HG03060 (cell line): ENCODE data around the gene GLIS1.

ENCODE experiments used
- ATAC-seq: cut with Tn5 transposase; IDR thresholded peaks from one replicate; pipeline ENCODE4 v1.9.1; 2021; ENCODE audit warnings: low read depth, moderate number of reproducible peaks; ENCODE audit not compliant: unreplicated experiment

The GLIS1 gene

DNA sequence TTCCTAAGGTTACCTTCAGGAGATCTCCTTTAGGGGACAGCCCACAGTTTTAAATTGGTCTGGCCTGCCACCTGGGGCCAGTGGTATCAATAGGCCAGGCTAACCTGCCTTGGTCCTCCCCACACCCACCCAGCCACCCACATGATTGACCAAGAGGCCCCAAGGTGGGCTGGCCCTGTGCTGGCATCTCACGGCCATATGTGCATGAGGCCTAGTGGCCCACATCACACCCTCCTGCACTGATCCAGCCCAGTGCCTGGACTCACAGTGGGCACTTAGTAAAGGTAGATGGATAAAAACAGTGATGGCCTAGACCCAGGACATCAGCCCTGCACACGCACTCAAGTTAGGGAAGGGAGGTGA lies 197.7 kb downstream of the GLIS1 start:
- ATAC-seq, result no peak

DNA sequence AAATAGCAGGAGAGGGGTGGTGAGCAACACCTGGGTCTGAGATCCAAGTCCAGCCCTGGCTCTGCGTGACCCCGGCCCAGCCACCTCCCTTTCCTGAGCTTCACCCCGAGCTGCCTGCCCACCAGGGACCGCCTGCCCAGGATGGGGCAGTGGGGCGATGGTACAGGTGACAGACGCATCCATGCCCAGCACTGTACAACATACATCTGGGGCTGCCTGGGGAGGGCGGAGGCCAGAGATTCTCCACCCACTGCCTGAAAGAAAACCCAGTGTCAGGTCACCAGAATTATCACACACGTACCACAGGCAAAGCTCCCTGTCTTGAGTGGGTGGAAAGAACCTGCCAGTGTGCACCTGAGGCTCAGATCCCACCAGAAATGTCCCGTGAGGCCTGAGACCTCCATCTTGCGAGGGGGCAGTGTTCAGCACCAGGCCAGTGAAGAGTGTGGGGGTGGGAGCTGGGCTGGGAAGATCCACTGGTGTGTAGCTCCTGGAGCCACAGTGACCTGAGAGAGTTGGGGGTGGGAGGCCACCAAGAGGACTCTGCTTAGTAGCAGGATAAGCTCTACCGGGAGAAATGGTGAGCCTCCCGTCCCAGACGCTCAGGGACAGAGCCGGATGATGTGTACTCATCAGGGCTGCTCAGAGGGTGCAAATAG lies 198.2 kb downstream of the GLIS1 start:
- no peak for ATAC-seq

DNA sequence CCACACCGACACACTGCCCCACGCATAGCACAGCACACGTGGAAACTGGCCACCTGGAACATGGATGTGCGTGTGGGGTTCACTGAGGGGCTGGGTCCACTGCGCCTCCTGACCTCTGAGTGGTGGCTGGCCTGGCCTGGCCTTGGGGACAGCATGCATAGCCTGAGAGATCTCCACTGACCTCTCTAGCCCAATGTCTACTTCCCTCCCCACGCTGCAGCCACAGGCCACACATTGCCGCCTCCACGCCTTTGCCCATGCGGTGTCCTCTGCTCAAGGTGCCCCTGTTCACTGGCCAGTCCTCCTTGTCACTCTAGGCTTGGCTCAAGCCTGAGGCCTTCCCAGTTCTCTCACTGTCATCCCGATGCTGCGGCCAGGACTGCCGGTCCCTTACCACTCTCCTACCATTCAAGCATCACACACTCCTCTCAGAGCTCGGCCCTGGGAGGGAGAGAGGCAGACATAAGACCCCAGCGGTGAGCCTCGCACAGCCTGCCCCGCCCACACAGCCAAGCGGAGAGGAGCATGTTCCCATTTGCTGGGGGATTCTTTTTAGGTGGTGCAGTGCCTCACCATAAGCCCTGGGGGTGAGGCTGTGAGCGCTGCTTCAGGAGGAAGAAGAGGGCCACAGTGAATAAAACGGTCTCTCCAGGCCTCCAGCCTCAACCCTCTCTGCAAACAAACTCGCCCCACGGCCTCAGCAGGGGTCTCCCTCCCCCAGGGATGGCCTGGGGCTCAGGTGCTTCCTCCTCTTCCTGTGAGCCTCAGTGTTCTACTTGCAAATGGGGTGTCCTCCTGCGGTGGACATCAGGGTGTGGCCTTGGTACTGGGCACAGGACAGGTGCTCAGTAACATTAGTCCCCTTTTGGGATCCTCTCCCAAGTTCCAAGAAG lies 199.0 kb downstream of the GLIS1 start:
- no peak for ATAC-seq

DNA sequence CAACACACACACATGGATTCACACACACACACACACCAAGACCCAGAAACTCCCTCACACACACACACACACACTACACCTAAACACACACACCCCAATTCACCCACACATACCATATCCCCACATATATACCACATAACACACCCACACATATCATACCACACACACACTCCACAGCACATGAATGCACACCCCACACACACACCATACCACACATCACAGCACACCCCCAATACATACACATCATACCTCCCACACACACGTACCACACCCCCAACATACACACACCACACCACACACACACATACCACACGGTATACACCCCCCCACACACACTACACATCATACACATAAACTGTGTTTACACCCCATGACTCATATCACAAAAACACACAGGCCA lies 199.7 kb downstream of the GLIS1 start:
- no peak for ATAC-seq

DNA sequence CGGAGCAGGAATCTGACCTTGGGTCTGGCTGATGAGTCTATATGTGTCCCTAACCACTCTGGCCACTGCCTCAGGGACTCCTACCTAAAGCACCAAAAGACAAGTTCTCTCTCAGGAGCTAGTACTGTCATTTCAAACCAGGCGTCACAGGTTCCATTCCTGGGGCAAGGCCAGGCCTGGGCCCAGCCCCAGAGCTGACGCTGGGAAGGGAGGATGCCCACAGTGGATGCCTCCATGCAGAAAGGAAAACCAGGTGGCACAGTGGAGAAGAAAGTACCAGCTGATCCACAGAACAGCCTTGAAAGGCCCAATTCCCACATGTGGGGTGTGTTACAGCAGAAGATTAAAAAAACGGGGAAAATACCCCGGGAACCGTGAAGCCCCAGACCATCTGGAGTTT lies 202.4 kb downstream of the GLIS1 start:
- ATAC-seq, result no peak

DNA sequence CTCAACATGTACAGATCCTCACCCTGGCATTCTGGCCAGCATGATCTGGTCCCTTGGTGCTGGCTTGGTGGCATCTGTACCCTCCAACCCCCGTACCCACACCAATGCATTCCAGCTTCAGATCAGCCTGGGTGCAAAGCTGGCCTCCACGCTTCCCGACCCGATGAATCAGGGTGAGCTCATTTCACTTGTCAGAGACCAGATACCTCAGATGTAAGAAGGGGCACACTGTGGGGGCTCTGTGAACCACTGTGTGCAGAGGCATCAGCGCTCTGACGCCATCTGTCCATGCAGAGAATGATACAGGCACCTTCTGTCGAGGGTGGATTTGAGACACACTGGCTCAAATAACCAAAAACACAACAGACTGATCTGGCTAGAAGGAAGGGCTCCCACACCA lies 203.1 kb downstream of the GLIS1 start:
- no peak for ATAC-seq

DNA sequence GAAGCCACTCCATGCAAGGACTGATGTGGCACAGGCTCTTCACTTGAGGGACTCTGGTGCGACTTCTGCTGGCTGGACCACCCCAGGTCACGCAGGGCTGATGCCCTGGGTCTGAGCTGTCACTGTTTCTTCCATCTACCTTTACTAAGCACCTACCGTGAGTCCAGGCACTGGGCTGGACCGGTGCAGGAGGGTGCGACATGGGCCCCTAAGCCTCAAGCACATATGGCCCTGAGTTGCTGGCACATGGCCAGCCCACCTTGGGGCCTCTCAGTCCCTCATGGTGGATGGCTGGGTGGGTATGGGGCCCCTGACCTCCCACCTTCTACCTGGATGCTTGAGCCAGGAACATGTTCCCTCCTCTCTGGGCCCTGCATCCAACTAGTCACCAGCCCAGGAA lies 203.7 kb downstream of the GLIS1 start:
- ATAC-seq, result no peak

DNA sequence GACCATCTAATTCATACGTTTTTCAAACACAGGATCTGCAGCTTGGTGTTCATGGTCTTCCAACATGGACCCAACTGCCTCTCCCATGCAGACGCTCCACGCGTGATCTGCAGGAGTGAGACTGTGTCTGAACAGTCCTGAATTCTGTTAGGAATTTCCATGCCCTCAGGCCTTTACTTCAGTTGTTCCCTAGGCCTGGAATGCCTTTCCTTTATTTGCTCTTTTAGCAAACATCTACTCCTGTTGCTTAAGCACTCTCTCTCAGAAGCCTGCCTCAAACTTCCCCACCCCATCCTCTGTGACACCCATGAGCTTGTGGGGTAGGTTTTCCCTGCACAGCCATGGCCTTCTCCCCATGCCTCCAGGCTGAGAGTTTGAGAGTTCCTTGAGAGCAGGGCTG lies 206.1 kb downstream of the GLIS1 start:
- ATAC-seq, result no peak

DNA sequence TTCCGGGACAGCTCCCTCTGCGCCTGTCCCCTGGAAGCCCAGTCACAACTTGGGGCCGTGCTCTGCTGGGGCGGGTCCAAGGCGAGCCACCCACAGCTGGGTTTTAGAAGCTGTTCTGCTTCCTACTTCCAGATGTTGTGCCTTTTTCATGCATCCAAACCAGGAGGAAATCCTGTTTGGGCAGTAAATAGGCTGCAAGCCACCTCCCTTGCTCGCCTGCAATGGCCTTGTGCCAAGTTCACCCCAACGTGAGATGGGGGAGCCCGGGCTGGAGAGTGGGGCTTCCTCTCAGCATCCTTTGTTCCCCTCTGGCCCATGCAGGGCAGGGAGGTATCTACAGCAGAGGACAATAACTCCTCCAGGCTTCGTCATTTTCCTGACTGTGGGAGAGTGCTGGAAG lies 206.6 kb downstream of the GLIS1 start:
- no peak for ATAC-seq

DNA sequence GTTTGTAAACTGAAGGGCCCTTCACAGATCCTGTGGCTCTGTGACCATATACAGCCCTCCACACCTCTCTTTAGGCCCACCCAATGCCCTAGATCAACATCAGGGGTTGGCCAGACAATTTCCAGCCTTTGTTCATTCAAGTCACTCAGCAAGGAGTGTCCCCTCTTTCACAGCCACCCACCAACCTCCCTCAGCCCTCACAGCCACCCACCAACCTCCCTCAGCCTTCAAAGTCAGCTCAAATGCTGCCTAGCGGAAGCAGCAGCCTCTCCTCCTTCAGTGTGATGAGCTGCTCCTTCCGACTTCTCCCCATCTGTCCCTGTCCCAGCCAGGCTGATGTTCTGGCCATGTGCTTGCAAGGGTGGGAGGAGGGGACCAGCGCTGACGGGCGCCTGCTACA lies 208.4 kb downstream of the GLIS1 start:
- no peak for ATAC-seq

DNA sequence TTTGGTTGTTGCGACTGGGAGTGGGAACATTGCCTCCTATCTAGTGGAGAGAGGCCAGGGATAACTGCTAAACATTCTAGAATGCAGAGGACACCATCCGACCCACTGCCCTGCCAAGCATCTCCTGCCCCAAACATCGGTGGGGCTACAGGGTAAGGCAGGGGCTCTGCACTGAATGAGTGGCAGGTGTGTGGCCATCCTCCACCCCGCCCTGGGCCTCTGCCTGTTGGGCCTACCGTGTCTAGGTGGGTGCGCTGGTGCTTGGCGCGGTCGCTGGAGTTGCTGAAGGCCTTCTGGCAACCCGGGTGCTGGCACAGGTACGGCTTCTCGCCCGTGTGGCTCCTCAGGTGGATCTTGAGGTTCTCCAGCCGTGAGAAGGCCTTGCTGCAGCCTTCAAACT lies 209.4 kb downstream of the GLIS1 start:
- ATAC-seq, result no peak

DNA sequence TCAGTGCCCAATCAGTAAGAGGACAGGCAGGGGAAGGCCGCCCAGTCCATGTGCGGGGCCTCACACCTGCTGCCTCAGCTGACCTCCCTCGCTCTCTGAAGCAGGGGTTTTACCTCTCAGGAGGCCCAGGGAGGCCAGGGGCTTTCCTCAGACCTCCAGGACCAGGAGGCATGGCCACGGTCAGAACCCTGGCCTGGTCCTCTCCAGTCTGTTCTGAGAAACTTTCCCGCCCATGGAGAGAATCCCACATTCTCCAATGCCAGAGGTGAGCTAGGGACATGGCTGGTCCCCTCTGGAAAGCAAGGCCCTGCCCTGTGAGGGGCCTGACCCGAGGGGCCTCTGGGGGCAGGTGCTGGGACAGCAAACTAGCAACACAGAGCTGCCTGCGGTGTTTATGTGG lies 211.6 kb downstream of the GLIS1 start:
- no peak for ATAC-seq

DNA sequence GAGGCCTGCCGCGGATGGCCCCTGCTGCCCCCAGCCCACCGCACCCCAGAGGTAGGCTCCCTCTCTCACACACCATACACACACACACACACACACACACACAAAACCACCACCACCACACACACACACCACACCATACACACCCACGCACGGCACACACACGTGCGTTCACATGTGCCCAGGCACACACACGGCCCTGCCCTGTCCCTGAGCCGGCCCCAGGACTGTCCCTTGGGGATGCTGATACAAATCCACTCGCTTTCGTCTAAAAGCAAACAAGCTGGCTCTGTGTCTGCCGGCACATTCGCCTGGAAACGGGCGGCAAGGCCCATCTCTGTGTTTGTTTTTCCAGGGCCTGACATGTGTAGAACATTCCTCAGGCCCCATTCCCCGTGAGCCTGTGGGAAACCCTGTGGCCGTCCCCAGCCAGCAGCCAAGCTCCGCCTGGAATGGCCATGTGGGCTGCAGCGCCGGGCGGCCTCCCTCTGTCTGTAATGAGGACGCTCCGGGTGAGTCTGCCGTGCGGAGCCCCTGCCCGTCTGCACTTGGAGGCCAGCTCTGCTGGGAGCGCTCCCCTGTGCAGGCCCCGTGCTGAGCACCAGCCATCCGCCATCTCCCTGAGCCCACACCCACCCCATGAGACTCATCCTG lies 212.4 kb downstream of the GLIS1 start:
- ATAC-seq, result no peak

DNA sequence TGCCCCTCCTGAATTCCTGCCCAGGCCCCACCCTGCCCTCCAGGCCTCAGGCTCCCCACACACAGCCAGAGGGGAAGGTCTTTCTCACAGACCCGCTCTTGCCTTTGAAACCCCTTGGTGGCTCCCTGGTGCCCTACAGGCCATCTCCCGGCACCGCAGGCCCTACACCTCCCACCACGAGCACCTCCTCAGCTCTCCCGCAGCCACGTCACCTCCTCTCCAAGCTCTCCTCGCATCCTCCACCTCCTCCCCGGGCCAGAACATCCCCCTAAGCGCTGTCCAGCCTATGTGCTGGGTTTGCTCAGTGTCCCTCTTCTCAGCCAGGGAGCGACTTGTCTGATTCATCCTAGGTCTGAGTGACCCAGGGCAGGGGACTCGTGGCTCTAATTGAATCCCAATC lies 213.4 kb downstream of the GLIS1 start:
- no peak for ATAC-seq

DNA sequence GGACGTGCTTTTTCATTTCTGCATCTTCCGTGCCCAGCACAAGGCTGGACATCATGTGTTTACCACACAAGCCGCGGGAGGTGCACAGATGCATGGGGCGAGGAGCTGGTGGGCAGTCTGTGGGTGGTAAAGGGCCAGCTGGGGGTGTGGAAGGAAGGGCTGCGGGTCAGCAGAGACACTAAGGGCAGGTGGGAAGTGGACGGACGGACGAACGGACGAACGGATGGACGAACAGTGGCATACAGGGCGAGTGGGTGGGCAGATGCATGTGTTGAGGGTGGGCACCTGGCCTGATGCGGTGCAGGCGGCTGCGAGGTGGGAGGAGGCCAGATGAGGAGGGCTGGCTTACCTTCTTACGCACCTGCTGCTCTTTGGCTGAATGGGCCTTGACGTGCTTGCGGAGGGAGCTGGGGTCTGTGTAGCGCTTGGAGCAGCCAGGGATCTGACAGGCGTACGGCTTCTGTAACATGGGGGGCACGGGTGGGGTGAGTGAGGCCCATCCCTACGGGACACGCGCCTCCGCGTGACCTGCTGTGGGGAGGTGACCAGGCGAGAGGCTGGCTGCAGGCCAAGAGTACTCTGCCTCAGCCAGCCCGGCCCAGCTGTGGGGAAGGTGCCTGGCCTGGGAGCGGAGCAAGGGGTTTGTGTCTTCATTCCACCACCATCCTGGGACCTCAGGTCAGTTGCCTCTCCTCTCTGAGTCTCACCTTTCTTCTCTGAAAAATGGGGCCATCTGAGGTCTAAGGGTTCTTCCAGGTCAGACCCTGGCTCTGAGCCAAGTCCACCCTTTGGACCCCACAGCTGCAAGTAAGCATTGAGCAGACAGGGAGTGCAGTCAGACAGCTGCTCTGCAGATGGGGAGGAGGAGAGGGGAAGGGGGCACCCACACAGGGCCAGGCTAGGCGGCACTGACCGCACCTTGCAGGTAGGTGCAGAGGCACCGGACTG lies 214.3 kb downstream of the GLIS1 start:
- ATAC-seq, result no peak

DNA sequence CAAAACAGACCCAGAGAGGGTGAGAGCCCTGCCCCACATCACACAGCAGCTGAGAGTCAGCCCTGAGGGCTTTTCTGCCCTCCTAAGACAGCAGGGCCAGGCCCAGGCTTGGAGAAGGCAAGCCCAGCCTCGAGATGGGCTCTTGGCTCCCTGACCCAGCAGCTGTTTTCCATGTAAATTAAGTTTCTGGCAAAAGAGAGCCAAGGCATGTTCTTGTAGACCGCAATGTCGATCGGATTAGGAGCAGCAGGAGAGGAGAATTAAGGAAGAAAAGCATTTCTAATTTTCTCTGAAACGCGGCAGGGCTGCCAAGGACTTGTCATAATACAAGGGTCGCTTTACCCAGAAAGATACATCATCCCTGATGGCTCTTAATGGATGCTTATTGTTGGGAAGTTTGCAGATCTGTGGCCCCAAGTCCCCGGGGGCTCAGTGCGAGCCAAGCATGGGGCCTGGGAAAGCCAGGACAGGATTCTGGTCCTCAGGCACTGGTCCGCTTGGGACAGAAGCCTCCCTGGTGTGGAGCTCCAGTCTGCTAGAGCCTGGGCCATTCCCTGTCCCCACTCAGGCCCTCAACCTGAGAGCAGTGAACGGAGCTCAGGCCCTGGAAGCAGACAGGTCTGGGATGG lies 216.9 kb downstream of the GLIS1 start:
- ATAC-seq, result no peak

DNA sequence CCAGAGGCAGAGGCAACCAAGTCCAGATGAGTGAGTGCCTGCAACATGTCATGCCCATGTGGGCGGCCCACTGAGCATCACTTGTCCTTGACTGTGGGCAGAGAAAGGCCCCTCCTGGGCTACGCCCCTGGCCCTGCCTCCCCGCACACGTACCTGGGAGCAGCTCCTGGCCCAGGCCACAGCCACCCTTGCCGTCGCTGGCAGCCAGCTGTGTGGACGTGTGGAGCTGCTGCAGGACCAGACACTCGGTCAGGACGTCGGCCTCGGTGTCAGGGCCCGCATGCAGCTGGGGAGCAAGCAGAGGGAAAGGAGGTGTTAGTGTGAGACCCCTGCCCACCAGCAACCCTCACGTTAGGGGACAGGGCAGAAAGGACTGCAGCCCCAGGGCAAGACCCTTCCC lies 218.5 kb downstream of the GLIS1 start:
- no peak for ATAC-seq

DNA sequence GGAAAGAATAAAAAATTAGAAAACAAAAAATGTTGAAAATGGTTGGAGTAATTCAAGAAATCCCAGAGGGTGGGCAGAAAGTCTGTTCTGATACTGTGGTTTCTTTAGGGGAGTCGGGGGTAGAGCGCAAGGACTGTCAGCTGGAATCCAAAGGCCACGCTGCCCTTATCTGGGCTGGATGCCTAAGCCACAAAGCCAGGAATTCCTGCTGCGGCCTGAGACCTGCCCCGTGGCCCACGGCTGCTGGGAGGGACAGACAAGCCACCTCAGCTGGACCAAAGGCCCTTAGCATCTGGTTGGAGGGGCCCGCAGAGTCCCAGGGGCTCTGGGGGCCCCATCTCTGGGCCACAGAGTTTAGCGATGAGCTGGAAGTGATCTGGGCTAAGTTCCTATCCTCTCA lies 219.5 kb downstream of the GLIS1 start:
- no peak for ATAC-seq

DNA sequence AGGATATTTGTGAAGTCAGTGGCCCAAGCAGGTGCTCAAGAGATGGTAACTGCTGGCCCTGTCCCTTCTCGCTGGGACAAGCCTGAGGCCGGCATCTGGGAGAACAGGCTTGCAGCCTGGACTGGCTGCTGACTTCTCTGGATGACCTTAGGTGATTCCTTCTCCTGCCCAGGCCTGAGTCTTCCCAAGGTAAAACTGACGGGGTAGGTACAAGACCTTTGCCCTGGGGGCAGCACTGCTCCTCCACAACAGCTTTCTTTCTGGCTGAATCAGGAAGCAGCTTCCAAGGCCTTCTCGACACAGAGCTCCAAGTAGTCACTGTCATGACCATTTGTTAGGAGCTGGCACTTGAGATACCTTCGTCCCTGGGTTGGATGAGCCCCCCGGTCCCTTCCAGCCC lies 220.2 kb downstream of the GLIS1 start:
- ATAC-seq, result no peak

DNA sequence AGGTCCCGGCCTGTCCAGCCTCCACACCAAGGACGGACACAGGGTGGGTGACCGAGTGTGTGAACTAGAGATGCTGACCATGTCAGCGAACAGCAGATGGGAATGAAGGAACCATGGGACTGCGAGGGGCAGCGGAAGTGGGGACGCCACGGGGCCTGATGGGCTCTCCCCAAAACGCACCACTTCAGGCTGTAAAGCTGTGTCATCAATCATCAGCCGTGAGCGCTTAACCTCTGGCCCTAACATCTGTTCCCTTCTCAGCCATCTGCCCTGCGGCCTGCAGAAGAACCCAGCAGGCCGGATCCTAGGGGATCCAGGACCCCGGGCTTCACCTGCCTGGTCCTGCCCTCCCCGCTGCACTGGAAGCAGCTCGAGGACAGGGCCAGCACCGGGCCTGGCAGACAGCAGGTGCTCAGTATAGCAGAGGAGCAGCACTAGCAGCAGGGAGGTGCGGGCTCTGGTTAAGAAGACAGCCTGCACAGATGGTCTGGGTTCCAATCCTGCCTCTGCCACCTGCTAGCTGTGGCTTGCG lies 221.1 kb downstream of the GLIS1 start:
- no peak for ATAC-seq
